WERI-Rb-1 (cell line): ENCODE data around the gene ZSWIM3.

Experiments used
- DNase-seq: peaks from one replicate; pipeline ENCODE4 v3.0.0-alpha.2; 2020
- H3K27ac ChIP-seq: fragments of 250-450 bp; sonication (Bioruptor Pico); 2 replicates; pipeline ENCODE4 v1.5.1; 2020; ENCODE audit warnings: mild to moderate bottlenecking, moderate library complexity
- H3K27me3 ChIP-seq: fragments of 250-450 bp; sonication (Bioruptor Pico); 2 replicates; pipeline ENCODE4 v1.5.1; 2021; ENCODE audit warnings: mild to moderate bottlenecking, low read depth, moderate library complexity; ENCODE audit not compliant: insufficient read depth, severe bottlenecking
- H3K36me3 ChIP-seq: fragments of 250-450 bp; sonication (Bioruptor Pico); 2 replicates; pipeline ENCODE4 v1.5.1; 2020; ENCODE audit warnings: mild to moderate bottlenecking, moderate library complexity
- H3K4me3 ChIP-seq: 2 replicates; pipeline ENCODE4 v1.5.1; 2011; ENCODE audit warnings: low read depth, mild to moderate bottlenecking, control low read depth, low read length
- H3K9me3 ChIP-seq: fragments of 250-450 bp; sonication (Bioruptor Pico); 2 replicates; pipeline ENCODE4 v1.5.1; 2021; ENCODE audit warnings: mild to moderate bottlenecking, moderate library complexity; ENCODE audit not compliant: severe bottlenecking
- CTCF ChIP-seq: IDR thresholded peaks from 2 replicates; pipeline ENCODE4 v1.5.1; 2011; ENCODE audit warnings: low read depth, mild to moderate bottlenecking, control low read depth, inconsistent platforms, low read length

Gene ZSWIM3

GRCh38 chr20:45857114-45857881 lies at the start of gene ZSWIM3, which contains the start of gene ACOT8:
Gene ZSWIM3 (plus strand): TSS chr20:45857614. CDS start chr20:45857826, 212 bp downstream.
Gene ACOT8 (minus strand): TSS chr20:45857392. CDS start chr20:45857315, 77 bp downstream.
- DNase-seq, result peak; percentile 98
- Histone ChIP-seq H3K27ac (peak within 1 kb of the TSS; percentile 70), H3K9me3 (no peaks in the 10 kb centered on the region), H3K4me3 (peak within 1 kb of the TSS; percentile 76), H3K36me3 (no peaks in the 10 kb centered on the region), H3K27me3 (no peaks in the 10 kb centered on the region)
- no peak for TF ChIP-seq CTCF

GRCh38 chr20:45810191-45810970 lies 47.0 kb upstream of the ZSWIM3 start:
- no peaks in the 10 kb centered on the region for H3K27me3 ChIP-seq
- DNase-seq, result no peak
- no peak for TF ChIP-seq CTCF
- no peak overlapping the region for H3K4me3 ChIP-seq
- peaks cover 72% of the 10 kb centered on the region for H3K36me3 ChIP-seq
- no peaks in the 10 kb centered on the region for H3K9me3 ChIP-seq
- H3K27ac ChIP-seq, result no peak overlapping the region

GRCh38 chr20:45812157-45813005 lies 45.0 kb upstream of the ZSWIM3 start, which contains the start of gene UBE2C:
Gene UBE2C (plus strand): TSS chr20:45812644. CDS start chr20:45812696, 52 bp downstream.
- Histone ChIP-seq H3K36me3 (peaks cover 81% of the 10 kb centered on the region), H3K4me3 (peak within 1 kb of the TSS; percentile 95), H3K27me3 (no peaks in the 10 kb centered on the region), H3K9me3 (no peaks in the 10 kb centered on the region), H3K27ac (peak within 1 kb of the TSS; percentile 97)
- no peak for TF ChIP-seq CTCF
- peak; percentile 98 for DNase-seq

GRCh38 chr20:45813006-45813340 lies 44.4 kb upstream of the ZSWIM3 start:
- Histone ChIP-seq H3K36me3 (peaks cover 80% of the 10 kb centered on the region), H3K27ac (peak overlapping the region; percentile 97), H3K9me3 (no peaks in the 10 kb centered on the region), H3K4me3 (peak overlapping the region; percentile 95), H3K27me3 (no peaks in the 10 kb centered on the region)
- no peak for DNase-seq
- TF ChIP-seq CTCF, result no peak

GRCh38 chr20:45813489-45813888 lies 43.9 kb upstream of the ZSWIM3 start:
- no peak for DNase-seq
- Histone ChIP-seq H3K36me3 (peaks cover 75% of the 10 kb centered on the region), H3K27me3 (no peaks in the 10 kb centered on the region), H3K27ac (peak overlapping the region; percentile 97), H3K4me3 (peak overlapping the region; percentile 95), H3K9me3 (no peaks in the 10 kb centered on the region)
- TF ChIP-seq CTCF, result no peak
